ENCODE data around the gene SLC12A9.
"Not testable (repeated sequence)": the region's sequence is repeated elsewhere in the genome, so short reads cannot be mapped to it uniquely, and the experiment has no call there.

Gene SLC12A9

GRCh38 chr7:100825751-100826513 is 26.6 kb upstream of the SLC12A9 start:
- DNase-seq = no peak

DNA sequence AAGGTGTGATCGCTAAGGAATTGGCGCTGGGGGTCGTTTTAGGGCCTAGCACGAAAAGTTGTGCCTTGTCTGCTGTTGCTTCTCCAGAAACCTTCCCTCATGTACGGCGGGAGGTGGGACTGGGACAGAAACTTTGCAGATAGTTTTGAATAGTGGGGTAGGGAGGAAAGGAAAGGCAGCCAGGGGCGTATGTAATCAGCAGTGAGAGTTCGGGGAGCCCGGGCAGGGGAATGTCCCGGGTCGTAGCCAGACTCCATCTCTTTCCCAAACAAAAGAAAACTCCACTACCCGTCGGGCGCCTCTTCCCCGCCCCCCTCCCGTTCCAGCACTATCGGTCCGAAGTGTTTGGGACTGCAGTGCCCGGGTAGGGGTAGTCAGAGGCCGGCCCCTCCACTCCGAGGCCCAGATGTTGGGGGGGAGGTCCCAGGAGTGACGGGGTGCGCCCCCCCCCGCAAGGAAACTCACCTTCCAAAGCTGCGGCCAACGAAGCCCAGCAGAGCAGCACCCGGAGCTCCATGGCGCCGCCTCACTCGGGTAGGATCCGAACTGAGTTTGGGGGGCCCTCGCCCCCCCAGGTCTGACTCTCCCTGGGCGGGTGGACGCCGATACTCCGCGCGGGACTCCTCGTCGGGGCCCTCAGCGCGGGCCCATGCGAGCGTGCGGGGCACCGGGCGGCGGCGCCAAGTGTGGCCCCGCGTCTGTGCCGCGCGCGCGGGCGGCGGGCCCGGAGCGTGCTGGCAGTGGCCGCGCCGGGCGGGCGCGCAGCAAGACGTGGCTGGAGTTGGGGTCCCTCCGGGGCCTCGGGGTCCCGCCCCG is 25.8 kb upstream of the SLC12A9 start:
- DNase-seq = no peak

- no peak for DNase-seq
These were observed 24.9 kb upstream of the SLC12A9 start, which contains the start of gene EPHB4 for GRCh38 chr7:100827330-100828226. TSS of gene EPHB4 (minus strand) at chr7:100827523. CDS start at chr7:100827030, 493 bp downstream.

DNA sequence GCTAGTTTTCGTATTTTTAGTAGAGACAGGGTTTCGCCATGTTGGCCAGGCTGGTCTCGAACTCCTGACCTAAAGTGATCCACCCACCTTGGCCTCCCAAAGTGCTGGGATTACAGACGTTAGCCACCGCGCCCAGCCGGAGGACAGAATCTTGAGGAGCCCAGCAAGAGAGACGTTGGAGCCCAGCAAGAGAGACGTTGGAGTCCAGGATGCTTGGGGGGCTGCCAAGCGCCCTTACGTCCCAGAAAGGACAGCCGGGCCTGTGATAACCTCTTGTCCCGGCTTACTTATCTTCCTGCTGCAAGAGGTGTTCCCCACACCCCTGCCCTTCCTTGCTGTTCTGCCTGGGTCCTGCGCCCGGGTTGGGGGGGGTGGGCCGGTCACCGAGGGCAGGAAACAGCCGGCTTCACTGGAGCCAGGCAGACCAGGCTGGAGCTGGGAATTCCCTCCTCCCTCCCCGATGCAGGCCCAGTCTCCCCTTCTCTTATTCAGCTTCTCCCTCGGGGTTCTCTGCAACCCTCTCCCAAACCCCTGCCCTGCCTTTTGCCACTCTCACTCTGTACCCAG is 23.3 kb upstream of the SLC12A9 start:
- DNase-seq = no peak

GRCh38 chr7:100830396-100830795 is 22.1 kb upstream of the SLC12A9 start:
- DNase-seq = no peak

GRCh38 chr7:100832281-100832633 is 20.3 kb upstream of the SLC12A9 start:
- DNase-seq = no peak

DNA sequence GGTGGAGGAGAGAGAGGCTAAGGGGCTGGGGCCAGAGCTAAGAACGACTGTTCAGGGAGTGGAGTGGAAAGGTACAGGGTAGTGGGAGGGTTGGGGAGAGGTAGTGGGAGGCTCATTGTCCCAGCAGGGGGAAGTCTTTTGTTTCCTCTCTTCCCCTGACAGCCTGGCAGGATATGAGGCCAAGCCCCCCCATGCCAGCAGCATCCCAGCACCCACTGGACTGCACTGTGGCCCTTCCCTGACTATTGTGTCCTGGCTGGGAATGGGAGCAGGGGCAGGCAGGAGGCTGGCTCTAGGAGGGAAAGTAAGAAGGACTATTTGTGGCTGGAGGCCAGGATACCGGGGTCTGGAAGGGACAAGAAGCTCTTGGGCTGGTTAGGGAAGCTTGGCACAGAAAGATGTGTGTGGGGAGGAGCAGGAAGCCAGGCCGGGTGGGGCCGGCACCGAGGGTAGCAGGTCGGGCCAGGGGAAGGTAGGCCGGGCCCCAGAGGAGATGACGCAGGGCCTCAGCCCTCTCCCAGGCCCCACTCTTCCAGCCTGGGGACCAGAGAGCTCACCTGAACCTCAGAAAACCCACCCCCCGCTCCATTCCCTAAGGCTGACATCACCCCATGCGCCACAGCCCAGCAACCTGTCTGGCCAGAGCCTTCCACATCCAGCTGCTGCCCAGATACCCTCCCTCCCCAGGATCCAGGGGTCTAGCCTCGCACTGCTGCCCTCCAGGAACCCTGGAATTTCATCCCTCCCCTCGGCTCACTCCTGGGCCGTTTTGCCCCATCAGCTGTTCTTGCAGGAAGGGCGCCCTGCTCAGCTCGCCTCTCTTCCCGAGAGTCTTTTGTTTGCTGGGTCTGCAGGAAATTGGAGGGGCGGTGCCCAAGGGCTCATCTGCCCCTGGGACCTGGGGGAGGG is 16.4 kb upstream of the SLC12A9 start:
- DNase-seq = no peak

GRCh38 chr7:100836812-100837098 is 15.8 kb upstream of the SLC12A9 start:
- no peak for DNase-seq

DNA sequence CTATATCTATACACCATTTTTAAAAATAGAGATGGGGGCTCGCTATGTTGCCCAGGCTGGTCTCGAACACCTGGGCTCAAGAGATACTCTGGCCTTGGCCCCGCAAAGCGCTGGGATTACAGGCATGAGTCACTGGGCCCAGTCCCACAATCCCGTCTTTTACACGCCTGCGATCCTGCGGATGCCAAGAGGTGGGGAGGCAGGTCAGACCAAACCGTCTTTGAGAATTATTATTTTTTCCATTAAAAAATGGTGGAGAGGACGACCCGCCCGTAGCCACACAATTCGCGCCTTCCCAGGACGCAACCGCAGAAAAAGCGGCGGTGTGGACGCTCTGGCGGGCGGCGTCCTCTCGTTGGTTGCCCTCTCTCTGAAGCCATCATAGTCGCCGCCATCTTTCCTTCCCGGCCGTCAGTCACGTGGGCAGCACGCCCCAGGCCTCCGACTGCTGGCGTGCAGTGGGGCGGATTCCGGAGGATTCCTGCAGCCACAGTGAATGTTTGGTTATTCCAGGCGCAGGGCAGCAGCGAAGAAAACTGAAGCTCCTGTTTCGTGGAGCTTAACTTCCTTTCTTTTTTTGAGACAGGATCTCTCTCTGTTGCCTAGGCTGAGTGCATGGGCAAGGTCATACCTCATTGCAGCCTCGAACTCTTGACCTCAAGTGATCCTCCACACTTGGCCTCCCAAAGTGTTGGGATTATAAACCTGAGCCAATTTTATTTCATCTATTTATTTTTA is 15.2 kb upstream of the SLC12A9 start:
- no peak for DNase-seq

DNA sequence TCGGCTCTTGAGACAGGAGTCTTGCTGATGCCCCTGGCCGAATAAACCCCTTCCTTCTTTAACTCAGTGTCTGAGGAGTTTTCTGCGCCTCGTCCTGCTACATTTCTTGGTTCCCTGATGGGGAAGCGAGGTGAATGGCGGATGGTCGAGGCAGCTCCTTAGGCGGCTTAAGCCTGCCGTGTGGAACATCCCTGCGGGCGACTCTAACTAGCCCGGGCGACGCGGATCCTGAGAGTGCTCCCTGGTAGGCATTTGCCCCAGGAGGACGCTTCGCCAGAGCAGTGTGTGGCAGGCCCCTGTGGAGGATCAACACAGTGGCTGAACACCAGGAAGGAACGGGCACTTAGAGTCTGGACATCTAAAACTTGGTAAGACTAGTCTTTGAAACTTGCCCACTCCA is 13.2 kb upstream of the SLC12A9 start:
- no peak for DNase-seq

- DNase-seq = no peak
These were observed 11.9 kb upstream of the SLC12A9 start for GRCh38 chr7:100840470-100841100.

GRCh38 chr7:100847360-100847759 is 5.2 kb upstream of the SLC12A9 start:
- DNase-seq = no peak

GRCh38 chr7:100854146-100854895 is 1.8 kb downstream of the SLC12A9 start:
- DNase-seq = no peak

GRCh38 chr7:100854899-100855298 is 2.4 kb downstream of the SLC12A9 start:
- not testable (repeated sequence) for DNase-seq

DNA sequence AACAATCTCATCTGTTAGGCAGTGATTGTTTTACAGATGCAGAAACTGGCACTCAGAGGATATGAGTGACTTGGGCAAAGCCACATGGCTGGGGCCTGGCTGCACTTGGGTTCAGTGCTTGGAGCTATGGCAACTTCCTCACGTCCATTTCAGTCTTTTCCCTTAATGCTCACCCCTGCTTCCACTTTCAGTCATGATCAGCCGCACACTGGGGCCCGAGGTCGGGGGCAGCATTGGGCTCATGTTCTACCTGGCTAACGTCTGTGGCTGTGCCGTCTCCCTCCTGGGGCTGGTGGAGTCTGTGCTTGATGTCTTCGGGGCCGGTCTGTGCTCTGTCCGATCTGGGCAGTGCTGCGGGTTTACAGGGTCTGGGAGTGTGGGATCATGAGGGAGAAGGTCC is 3.0 kb downstream of the SLC12A9 start:
- no peak for DNase-seq

GRCh38 chr7:100856871-100857282 is 4.4 kb downstream of the SLC12A9 start:
- no peak for DNase-seq

GRCh38 chr7:100859856-100860255 is 7.3 kb downstream of the SLC12A9 start:
- DNase-seq = no peak

DNA sequence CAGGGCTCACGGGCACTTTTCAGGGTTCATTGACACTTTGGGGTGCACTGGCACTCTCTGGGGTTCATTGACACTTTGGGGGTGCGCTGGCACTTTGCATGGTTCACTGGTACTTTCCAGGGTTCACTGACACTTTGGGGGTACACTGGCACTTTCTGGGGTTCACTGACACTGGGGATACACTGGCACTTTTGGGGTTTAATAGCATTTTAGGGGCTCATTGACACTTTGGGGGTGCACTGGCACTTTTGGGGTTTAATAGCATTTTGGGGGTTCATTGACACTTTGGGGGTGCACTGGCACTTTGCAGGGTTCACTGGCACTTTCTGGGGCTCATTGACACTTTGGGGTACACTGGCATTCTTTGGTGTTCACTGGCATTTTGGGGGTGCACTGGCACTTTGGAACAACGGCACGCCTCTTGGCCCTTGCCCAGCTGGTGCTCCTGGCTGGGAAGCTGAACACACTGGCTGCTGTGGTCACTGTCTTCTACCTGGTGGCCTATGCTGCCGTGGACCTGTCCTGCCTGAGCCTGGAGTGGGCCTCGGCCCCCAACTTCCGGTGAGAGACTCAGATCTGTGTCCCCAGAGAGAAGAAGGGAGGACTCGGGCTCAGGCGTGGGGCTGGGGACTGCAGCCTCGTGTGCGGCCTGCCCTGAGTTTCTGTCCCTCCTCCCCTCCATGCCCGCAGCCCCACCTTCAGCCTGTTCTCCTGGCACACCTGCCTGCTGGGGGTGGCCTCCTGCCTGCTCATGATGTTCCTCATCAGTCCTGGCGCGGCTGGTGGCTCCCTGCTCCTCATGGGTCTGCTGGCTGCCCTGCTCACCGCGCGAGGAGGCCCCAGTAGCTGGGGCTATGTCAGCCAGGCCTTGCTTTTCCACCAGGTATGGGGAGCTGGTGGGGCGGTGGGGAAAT is 8.4 kb downstream of the SLC12A9 start:
- DNase-seq = no peak

DNA sequence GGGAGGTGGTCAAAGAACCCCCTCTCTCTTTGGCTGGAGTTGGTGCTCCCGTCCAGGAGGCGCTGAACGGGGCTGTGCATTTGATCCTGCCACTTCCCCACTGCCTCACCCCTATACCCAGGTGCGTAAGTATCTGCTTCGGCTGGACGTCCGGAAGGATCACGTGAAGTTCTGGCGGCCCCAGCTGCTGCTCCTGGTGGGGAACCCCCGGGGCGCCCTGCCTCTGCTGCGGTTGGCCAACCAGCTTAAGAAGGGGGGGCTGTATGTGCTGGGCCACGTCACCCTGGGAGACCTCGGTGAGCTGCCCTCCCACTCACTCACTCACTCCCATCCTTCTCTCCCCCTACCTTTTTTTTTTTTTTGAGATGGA is 9.1 kb downstream of the SLC12A9 start:
- no peak for DNase-seq
